K562 (cell line): ENCODE measurements around the gene TGFBR3L. TPM values are rescaled to one million over a fixed set of nuclear protein-coding genes. Genes with fewer than 3 reads are reported as not detected.

Experiments used
- FUS ChIP-seq: fragments of 200-400 bp; formaldehyde crosslinking; optimal IDR thresholded peaks from 2 replicates; pipeline ENCODE3; 2017; ENCODE audit warnings: low read depth, low read length
- HDAC6 ChIP-seq: IDR thresholded peaks from 2 replicates; pipeline ENCODE4 v1.6.1; 2012; ENCODE audit warnings: low read depth, mild to moderate bottlenecking, control low read depth, inconsistent platforms, low read length, moderate library complexity
- JUND ChIP-seq, 2 experiments: IDR thresholded peaks; 2 replicates in 1 of 2; 3 replicates in 1 of 2; pipeline ENCODE4 v1.6.1; 2011; ENCODE audit warnings: borderline replicate concordance in 2 of 2, low read depth in 2 of 2, low read length in 2 of 2, improper control_type of control experiment in 1 of 2, missing biosample characterization in 1 of 2, missing genetic modification characterization in 1 of 2, missing genetic modification reagents in 1 of 2
- TBL1XR1 ChIP-seq, 2 experiments: IDR thresholded peaks; 2 replicates each; pipeline ENCODE4 v1.6.1; 2012; ENCODE audit warnings: improper control_type of control experiment in 2 of 2, low read length in 2 of 2, mild to moderate bottlenecking in 1 of 2
- TBP ChIP-seq: optimal IDR thresholded peaks from 2 replicates; pipeline ENCODE3; 2011; ENCODE audit warnings: low read depth, low read length, improper control_type of control experiment
- ZNF551 ChIP-seq: fragments of 250-450 bp; sonication (Bioruptor Pico); IDR thresholded peaks from 2 replicates; pipeline ENCODE4 v1.5.0; 2021; ENCODE audit warnings: mild to moderate bottlenecking, moderate library complexity
- polyA plus RNA-seq, 8 experiments: library from polyadenylated mRNA; depleted of rRNA in 4 of 8; stranded (reverse) in 5 of 8; unstranded in 3 of 8; fragments of >200 nt; fragmentation: Nextera tagmentation in 2 of 8; fragmentation: Illumina TruSeq in 1 of 8; extraction: Ambion mirVana in 2 of 8; extraction: Trizol in 1 of 8; gene quantifications; 2 replicates each; pipeline versions ENCODE4 v1.2.1 to v1.2.3, GENCODE V29; 2011 to 2014; ENCODE audit warnings: inconsistent platforms in 1 of 8, missing spikeins in 1 of 8
- total RNA-seq, 7 experiments: library from RNA; depleted of rRNA in 6 of 7; stranded (reverse); fragments of >200 nt in 6 of 7; fragmentation: Illumina TruSeq in 2 of 7; extraction: Trizol in 2 of 7; gene quantifications; 2 replicates each; pipeline versions ENCODE4 v1.2.1 to v1.2.3, GENCODE V29; 2011 to 2021; ENCODE audit warnings: low replicate concordance in 1 of 7
- TF ChIP-seq, protein P1 (sequence below): fragments of 450-650 bp; IDR thresholded peaks from 2 replicates; pipeline ENCODE4 v1.6.1; 2017; ENCODE audit warnings: antibody characterized with exemption, mild to moderate bottlenecking
- TF ChIP-seq, protein P2 (sequence below): sonication (generic); formaldehyde crosslinking; IDR thresholded peaks from 2 replicates; pipeline ENCODE4 v1.8.0; 2022; ENCODE audit warnings: missing genetic modification reagents, mild to moderate bottlenecking, moderate library complexity, borderline replicate concordance
- TF ChIP-seq, protein P3 (sequence below), 3 experiments: IDR thresholded peaks in 2 of 3; conservative IDR thresholded peaks in 1 of 3; 2 replicates each; pipeline ENCODE4 v1.5.1; 2011 to 2012; ENCODE audit warnings: low read length in 3 of 3, mild to moderate bottlenecking in 3 of 3, control low read depth in 2 of 3, improper control_type of control experiment in 1 of 3, inconsistent platforms in 1 of 3, low read depth in 1 of 3, mixed read lengths in 1 of 3, moderate library complexity in 1 of 3; ENCODE audit not compliant: insufficient read depth in 2 of 3
- TF ChIP-seq, protein P4 (sequence below): fragments of 450-650 bp; formaldehyde crosslinking; IDR thresholded peaks from 2 replicates; pipeline ENCODE4 v1.4.0; 2020; ENCODE audit warnings: mild to moderate bottlenecking, moderate library complexity

Gene TGFBR3L
- total and polyA plus RNA-seq, 9 of the 15 experiments (the other 6 are each of a cell fraction or from before 2014, with no cell fraction given), result not detected

DNA sequence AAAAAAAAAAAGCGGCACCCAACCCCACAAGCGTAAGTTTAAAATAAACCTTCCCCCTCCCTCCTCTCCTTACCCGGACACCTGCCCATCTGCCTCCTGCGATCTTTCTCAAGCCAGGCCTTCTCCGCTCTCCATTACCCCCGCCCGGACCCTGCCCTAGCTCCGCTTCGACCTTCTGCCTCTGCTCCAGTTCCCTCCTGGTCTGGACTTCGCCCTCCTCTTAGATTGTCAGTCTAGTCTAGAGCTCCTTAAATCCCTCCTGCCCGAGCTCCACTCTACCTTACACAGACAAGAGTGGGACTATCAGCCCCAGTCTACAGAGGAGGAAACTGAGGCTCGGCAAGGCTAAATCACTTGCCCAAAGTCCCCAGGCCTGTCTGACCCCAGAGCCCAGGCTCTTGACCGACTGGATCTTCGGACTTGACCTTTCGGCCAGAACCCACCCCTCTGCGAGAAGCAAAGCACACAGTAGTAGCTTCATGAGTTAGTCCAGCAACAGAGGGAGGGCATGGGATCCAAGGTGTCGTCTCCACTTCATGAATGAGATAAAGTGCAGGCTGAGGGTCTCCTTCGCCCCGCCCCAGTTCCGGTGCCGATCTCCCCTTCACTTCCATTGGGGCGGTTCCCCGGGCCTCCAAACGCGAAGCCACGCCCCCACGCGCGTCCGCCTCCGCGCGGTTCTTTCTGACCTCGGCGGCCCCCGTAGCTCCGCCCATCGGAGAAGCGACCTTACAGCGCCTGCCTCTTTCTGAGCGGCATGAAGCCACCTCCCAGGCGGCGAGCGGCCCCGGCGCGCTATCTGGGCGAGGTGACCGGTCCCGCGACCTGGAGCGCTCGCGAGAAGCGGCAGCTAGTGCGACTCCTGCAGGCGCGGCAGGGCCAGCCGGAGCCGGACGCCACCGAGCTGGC is 5.2 kb downstream of the TGFBR3L start, which contains the start of gene SNAPC2 (continued):
- TF ChIP-seq, protein P1, sequence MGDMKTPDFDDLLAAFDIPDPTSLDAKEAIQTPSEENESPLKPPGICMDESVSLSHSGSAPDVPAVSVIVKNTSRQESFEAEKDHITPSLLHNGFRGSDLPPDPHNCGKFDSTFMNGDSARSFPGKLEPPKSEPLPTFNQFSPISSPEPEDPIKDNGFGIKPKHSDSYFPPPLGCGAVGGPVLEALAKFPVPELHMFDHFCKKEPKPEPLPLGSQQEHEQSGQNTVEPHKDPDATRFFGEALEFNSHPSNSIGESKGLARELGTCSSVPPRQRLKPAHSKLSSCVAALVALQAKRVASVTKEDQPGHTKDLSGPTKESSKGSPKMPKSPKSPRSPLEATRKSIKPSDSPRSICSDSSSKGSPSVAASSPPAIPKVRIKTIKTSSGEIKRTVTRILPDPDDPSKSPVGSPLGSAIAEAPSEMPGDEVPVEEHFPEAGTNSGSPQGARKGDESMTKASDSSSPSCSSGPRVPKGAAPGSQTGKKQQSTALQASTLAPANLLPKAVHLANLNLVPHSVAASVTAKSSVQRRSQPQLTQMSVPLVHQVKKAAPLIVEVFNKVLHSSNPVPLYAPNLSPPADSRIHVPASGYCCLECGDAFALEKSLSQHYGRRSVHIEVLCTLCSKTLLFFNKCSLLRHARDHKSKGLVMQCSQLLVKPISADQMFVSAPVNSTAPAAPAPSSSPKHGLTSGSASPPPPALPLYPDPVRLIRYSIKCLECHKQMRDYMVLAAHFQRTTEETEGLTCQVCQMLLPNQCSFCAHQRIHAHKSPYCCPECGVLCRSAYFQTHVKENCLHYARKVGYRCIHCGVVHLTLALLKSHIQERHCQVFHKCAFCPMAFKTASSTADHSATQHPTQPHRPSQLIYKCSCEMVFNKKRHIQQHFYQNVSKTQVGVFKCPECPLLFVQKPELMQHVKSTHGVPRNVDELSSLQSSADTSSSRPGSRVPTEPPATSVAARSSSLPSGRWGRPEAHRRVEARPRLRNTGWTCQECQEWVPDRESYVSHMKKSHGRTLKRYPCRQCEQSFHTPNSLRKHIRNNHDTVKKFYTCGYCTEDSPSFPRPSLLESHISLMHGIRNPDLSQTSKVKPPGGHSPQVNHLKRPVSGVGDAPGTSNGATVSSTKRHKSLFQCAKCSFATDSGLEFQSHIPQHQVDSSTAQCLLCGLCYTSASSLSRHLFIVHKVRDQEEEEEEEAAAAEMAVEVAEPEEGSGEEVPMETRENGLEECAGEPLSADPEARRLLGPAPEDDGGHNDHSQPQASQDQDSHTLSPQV, result 0 out of 2 replicates have a peak, but pooled peaks have one; percentile 15
- no peak for TF ChIP-seq TBL1XR1 (IDR thresholded peaks at IDR 0.05; ENCODE audit: low read length in 2 of 2)
- TF ChIP-seq ZNF551 (CRISPR knock-in tag), result no peak
- 0 out of 2 replicates have a peak, but pooled peaks have one; percentile 19 for TF ChIP-seq JUND (IDR thresholded peaks at IDR 0.05; ENCODE audit: borderline replicate concordance, low read depth, low read length)
- TF ChIP-seq JUND (tag; IDR thresholded peaks at IDR 0.05; ENCODE audit: borderline replicate concordance, low read depth, low read length), result peak; percentile 25; the same call in 1 of the 3 replicates
- TF ChIP-seq HDAC6, result no peak
- peak; percentile 53 for TF ChIP-seq TBP
- TF ChIP-seq, protein P2, sequence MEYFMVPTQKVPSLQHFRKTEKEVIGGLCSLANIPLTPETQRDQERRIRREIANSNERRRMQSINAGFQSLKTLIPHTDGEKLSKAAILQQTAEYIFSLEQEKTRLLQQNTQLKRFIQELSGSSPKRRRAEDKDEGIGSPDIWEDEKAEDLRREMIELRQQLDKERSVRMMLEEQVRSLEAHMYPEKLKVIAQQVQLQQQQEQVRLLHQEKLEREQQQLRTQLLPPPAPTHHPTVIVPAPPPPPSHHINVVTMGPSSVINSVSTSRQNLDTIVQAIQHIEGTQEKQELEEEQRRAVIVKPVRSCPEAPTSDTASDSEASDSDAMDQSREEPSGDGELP, result peak; percentile 36; the same call in 1 of the 2 replicates
- TF ChIP-seq, protein P3, sequence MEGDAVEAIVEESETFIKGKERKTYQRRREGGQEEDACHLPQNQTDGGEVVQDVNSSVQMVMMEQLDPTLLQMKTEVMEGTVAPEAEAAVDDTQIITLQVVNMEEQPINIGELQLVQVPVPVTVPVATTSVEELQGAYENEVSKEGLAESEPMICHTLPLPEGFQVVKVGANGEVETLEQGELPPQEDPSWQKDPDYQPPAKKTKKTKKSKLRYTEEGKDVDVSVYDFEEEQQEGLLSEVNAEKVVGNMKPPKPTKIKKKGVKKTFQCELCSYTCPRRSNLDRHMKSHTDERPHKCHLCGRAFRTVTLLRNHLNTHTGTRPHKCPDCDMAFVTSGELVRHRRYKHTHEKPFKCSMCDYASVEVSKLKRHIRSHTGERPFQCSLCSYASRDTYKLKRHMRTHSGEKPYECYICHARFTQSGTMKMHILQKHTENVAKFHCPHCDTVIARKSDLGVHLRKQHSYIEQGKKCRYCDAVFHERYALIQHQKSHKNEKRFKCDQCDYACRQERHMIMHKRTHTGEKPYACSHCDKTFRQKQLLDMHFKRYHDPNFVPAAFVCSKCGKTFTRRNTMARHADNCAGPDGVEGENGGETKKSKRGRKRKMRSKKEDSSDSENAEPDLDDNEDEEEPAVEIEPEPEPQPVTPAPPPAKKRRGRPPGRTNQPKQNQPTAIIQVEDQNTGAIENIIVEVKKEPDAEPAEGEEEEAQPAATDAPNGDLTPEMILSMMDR (IDR thresholded peaks at IDR 0.05 in 2 of 3, conservative IDR thresholded peaks at IDR 0.05 in 1 of 3; ENCODE audit: insufficient read depth in 2 of 3, low read depth in 1 of 3, low read length in 3 of 3), result peak in 2 of 3 experiments; percentile 5 to 21; a peak in 2 of 6 replicates
- no peak for TF ChIP-seq FUS
- TF ChIP-seq, protein P4, sequence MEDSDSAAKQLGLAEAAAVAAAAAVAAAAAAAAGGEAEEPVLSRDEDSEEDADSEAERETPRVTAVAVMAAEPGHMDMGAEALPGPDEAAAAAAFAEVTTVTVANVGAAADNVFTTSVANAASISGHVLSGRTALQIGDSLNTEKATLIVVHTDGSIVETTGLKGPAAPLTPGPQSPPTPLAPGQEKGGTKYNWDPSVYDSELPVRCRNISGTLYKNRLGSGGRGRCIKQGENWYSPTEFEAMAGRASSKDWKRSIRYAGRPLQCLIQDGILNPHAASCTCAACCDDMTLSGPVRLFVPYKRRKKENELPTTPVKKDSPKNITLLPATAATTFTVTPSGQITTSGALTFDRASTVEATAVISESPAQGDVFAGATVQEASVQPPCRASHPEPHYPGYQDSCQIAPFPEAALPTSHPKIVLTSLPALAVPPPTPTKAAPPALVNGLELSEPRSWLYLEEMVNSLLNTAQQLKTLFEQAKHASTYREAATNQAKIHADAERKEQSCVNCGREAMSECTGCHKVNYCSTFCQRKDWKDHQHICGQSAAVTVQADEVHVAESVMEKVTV (CRISPR knock-in tag), result no peak
